ENCODE results near the gene ASB1.
"Not testable (repeated sequence)": the region's sequence is repeated elsewhere in the genome, so short reads cannot be mapped to it uniquely, and the experiment has no call there.

ASB1 gene

GRCh38 chr2:238423561-238424312, 3.0 kb upstream of the ASB1 start:
- DNase-seq (ENCODE audit: low read depth in 1 of 2, low spot score in 1 of 2), result no peak

GRCh38 chr2:238424313-238424700, 2.4 kb upstream of the ASB1 start:
- no peak for DNase-seq (ENCODE audit: low read depth in 1 of 2, low spot score in 1 of 2)

- no peak for DNase-seq (ENCODE audit: low read depth in 1 of 2, low spot score in 1 of 2)
Measured at GRCh38 chr2:238425505-238425978, 1.2 kb upstream of the ASB1 start.

- no peak for DNase-seq (ENCODE audit: low read depth in 1 of 2, low spot score in 1 of 2)
Measured at GRCh38 chr2:238425979-238426567, 654 bp upstream of the ASB1 start.

- no peak for DNase-seq (ENCODE audit: low read depth in 1 of 2, low spot score in 1 of 2)
Measured at GRCh38 chr2:238427435-238428162, 872 bp downstream of the ASB1 start.

GRCh38 chr2:238428866-238429265, 2.1 kb downstream of the ASB1 start:
- DNase-seq (ENCODE audit: low read depth in 1 of 2, low spot score in 1 of 2), result no peak

- DNase-seq (ENCODE audit: low read depth in 1 of 2, low spot score in 1 of 2), result no peak
Measured at GRCh38 chr2:238430781-238431180, 4.1 kb downstream of the ASB1 start.

GRCh38 chr2:238431456-238431855, 4.7 kb downstream of the ASB1 start:
- DNase-seq (ENCODE audit: low read depth in 1 of 2, low spot score in 1 of 2), result no peak

- DNase-seq (ENCODE audit: low read depth in 1 of 2, low spot score in 1 of 2), result no peak
Measured at GRCh38 chr2:238433300-238433915, 6.7 kb downstream of the ASB1 start.

- no peak for DNase-seq (ENCODE audit: low read depth in 1 of 2, low spot score in 1 of 2)
Measured at GRCh38 chr2:238433941-238434845, 7.5 kb downstream of the ASB1 start.

- no peak for DNase-seq (ENCODE audit: low read depth in 1 of 2, low spot score in 1 of 2)
Measured at GRCh38 chr2:238434846-238435751, 8.4 kb downstream of the ASB1 start.

- DNase-seq (ENCODE audit: low read depth in 1 of 2, low spot score in 1 of 2), result no peak
Measured at GRCh38 chr2:238435752-238436096, 9.0 kb downstream of the ASB1 start.

GRCh38 chr2:238438856-238439849, 12.4 kb downstream of the ASB1 start:
- DNase-seq (ENCODE audit: low read depth in 1 of 2, low spot score in 1 of 2), result peak in 1 of 2 donors; percentile 47

- DNase-seq (ENCODE audit: low read depth in 1 of 2, low spot score in 1 of 2), result no peak
Measured at GRCh38 chr2:238439917-238440316, 13.2 kb downstream of the ASB1 start.

GRCh38 chr2:238440331-238440730, 13.6 kb downstream of the ASB1 start:
- no peak for DNase-seq (ENCODE audit: low read depth in 1 of 2, low spot score in 1 of 2)

- DNase-seq (ENCODE audit: low read depth in 1 of 2, low spot score in 1 of 2), result no peak
Measured at GRCh38 chr2:238440767-238441166, 14.0 kb downstream of the ASB1 start.

GRCh38 chr2:238441262-238442114, 14.8 kb downstream of the ASB1 start:
- no peak for DNase-seq (ENCODE audit: low read depth in 1 of 2, low spot score in 1 of 2)

GRCh38 chr2:238442257-238442656, 15.5 kb downstream of the ASB1 start:
- DNase-seq (ENCODE audit: low read depth in 1 of 2, low spot score in 1 of 2), result not testable (repeated sequence)

Data from activated T-helper 1 cell treated with anti-CD3 and anti-CD28 coated beads, Interleukin-2, amount 50 U/mL, for 16 hours (primary cell).